ENCODE results near the gene METTL25.
"Not testable (repeated sequence)": the region's sequence is repeated elsewhere in the genome, so short reads cannot be mapped to it uniquely, and the experiment has no call there.

METTL25 gene

DNA sequence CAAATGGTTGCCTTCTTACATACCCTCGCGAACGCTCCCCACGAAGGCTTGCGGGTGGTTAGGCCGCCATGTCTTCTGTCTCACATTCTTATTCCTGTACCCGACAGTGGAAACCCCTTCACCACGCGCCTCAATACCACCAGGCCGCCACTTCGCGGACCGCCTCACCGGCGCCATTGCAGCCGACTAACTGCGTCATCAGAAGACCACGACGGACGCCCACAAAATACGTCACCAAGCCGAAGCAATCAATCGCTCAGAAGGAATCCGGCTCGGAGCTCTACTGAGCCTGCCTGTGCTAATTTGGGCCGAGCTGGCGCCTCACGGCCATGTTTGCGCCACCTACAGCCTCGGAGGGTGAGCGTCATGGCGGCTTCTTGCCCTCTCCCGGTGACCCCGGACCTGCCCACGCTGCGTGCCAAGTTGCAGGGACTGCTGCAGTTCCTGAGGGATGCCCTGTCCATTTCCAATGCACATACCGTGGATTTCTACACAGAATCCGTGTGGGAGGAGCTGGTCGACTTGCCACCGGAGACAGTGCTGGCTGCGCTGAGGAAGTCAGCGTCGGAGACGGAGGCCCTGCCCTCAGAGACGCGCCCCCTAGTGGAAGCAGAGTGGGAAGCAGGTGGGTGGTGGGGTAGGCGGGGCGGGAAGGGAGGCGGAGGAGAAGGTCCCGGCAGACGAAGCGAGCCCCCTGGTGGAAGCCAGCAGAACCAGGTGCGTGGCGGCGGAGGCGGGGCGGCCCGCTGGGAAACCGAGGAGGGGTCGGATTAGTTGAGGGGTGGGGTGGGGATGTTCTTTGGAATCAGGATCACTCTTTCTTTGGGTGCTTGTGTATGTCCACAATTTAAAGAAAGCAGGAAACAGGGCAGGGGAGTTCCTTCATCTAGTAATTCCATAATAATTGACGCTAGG, at the start of gene METTL25, which contains the start of gene CCDC59:
TSS of gene METTL25 (plus strand) at position 330 of the 915 bp plus-strand sequence. CDS start at position 367, 37 bp downstream.
TSS of gene CCDC59 (minus strand) at position 188 of the 915 bp plus-strand sequence. CDS start at position 177, 11 bp downstream.
- DNase-seq (ENCODE audit: low read depth, low spot score), result peak; percentile 99

GRCh38 chr12:82314406-82314892, 43.9 kb upstream of the METTL25 start:
- no peak for DNase-seq (ENCODE audit: low read depth, low spot score)

DNA sequence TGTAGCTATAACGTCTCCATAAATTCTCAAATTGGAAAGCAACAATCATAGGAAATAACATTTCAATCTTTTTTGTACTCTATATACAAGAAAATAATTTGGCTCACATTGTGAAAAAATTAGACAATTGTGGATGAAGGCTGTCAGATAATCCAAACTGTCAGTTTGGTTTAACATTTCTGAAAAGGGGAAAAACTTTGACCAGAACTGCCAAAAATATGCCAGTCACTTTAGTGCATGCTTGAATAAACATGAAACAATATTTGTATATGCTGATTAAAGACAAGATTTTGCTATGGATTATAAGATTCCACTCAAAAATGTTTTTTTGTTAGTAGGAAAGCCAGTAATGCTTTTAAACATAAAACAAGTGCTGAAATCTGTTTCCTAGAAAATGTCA, 39.1 kb upstream of the METTL25 start:
- DNase-seq (ENCODE audit: low read depth, low spot score), result no peak

GRCh38 chr12:82325540-82326336, 32.6 kb upstream of the METTL25 start:
- DNase-seq (ENCODE audit: low read depth, low spot score), result no peak

- DNase-seq (ENCODE audit: low read depth, low spot score), result no peak
Measured at GRCh38 chr12:82326905-82327503, 31.3 kb upstream of the METTL25 start.

DNA sequence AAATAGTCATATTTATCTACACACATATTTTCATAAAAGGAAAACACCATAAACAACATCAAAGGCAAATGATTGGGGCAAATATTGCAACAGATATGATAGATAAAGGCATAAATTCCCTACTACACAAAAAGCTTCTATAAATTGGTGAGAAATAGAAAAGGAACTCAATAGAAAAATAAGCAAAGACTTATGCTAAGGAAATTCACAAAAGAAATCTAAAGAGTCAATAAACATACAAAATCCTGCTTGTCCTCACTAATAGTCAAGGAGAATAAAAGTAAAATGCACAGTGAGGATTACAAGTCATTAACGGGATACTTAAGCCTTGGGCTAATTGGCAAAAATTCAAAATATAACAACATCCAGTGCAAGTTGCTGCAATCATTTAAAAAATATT, 30.5 kb upstream of the METTL25 start:
- no peak for DNase-seq (ENCODE audit: low read depth, low spot score)

DNA sequence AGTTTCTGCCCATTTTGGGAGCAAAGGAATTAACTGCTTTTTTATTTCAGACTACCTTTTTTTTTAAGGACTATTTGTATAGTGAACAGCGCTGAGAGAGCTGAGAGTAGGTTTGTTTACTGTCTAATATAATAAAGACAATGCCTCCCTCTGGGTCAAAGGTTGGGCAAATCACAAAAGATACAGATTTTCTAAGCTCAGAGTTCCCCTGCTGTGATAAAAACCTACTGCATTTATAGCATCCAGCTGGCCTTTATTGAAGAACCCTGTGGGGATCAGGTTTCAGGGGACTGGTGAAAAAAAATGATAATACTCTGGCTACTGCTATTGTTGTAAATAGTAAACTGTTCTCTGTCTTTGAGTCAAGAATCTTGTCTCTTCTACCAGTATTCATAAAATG, 28.8 kb upstream of the METTL25 start:
- no peak for DNase-seq (ENCODE audit: low read depth, low spot score)

GRCh38 chr12:82350161-82350560, 8.2 kb upstream of the METTL25 start:
- DNase-seq (ENCODE audit: low read depth, low spot score), result no peak

DNA sequence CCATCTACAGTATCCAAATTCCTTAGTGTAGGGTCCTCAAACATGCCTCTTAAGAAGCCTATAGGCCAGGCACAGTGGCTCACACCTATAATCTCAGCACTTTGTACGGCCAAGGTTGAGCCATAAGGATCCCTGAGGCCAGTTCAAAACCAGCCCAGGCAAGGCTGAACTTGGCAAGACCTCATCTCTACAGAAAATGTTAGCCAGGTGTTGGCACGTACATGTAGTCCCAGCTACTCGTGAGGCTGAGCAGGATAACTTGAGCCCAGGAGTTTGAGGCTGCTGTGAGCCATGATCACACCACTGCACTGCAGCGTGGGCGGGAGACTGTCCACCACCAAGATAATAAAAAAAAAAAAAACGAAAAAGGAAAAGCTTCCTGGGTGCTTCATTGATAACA, 6.9 kb upstream of the METTL25 start:
- no peak for DNase-seq (ENCODE audit: low read depth, low spot score)

DNA sequence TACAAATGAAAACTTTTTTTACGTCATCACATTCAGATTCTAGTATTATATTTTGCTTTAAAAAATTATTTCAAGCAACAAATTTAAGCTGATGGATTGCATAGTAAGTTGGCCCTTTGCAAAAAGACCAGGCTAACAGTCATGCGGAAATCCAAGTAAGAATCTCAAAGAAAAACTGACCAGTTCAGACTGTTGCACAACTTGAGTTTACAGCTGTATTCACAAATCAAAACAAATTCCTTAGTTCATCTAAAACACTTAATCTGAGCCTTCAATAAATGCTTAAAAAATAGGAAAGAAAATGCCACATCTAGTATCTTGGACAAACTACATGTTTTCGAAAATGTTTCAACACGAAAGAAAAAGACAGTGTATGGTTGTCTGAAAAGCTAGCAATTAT, 989 bp upstream of the METTL25 start:
- DNase-seq (ENCODE audit: low read depth, low spot score), result no peak

- no peak for DNase-seq (ENCODE audit: low read depth, low spot score)
Measured at GRCh38 chr12:82357845-82358199, 507 bp upstream of the METTL25 start.

DNA sequence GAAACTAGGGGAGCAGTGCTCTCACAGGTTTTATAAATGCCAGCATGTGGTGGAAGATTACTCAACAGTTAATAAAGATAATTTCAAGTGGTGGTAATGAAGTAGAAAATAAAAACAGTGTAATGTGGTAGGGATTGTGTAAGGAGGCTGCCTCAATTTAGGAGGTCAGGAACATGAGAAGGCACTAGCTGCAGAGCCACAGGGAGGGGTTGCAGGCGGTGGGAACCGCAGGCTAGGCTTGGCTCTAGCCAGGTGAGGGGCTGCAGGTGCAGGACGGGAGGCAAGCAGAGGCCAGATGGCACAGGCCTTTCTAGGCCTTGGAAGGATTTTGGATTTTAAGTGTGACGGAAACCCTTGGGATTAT, 768 bp downstream of the METTL25 start:
- no peak for DNase-seq (ENCODE audit: low read depth, low spot score)

DNA sequence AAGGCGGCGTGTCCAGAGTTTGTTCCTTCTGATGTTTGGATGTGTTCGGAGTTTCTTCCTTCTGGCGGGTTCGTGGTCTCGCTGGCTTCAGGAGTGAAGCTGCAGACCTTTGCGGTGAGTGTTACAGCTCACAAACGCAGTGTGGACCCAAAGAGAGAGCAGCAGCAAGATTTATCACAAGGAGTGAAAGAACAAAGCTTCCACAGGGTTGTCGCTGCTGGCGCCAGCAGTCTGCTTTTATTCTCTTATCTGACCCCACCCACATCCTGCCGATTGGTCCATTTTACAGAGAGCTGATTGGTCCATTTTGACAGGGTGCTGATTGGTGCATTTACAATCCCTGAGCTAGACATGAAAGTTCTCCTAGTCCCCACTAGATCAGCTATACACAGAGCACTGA, 2.5 kb downstream of the METTL25 start:
- DNase-seq (ENCODE audit: low read depth, low spot score), result not testable (repeated sequence)

GRCh38 chr12:82361461-82361915, 3.2 kb downstream of the METTL25 start:
- no peak for DNase-seq (ENCODE audit: low read depth, low spot score)

GRCh38 chr12:82363990-82364389, 5.7 kb downstream of the METTL25 start:
- DNase-seq (ENCODE audit: low read depth, low spot score), result no peak

GRCh38 chr12:82366197-82366596, 7.9 kb downstream of the METTL25 start:
- no peak for DNase-seq (ENCODE audit: low read depth, low spot score)

- DNase-seq (ENCODE audit: low read depth, low spot score), result no peak
Measured at GRCh38 chr12:82375201-82375600, 16.9 kb downstream of the METTL25 start.

DNA sequence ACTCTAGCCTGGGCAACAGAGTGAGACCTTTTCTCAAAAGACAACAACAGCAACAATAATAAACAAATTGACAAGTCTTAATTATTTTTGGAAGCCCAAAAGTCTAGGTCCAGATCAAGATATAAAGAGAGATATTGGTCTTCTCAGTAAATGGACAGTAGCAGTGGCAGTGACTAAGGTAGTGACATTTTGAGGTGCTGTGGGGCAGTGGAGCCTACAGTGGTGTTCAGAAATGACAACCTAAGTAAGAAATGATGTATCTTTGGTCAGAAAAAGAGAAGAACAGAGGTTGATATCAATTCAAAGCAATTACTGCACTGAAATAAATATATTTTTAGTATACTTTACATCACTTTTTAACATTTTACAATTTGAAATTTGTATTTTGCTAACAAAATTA, 20.7 kb downstream of the METTL25 start:
- DNase-seq (ENCODE audit: low read depth, low spot score), result no peak

DNA sequence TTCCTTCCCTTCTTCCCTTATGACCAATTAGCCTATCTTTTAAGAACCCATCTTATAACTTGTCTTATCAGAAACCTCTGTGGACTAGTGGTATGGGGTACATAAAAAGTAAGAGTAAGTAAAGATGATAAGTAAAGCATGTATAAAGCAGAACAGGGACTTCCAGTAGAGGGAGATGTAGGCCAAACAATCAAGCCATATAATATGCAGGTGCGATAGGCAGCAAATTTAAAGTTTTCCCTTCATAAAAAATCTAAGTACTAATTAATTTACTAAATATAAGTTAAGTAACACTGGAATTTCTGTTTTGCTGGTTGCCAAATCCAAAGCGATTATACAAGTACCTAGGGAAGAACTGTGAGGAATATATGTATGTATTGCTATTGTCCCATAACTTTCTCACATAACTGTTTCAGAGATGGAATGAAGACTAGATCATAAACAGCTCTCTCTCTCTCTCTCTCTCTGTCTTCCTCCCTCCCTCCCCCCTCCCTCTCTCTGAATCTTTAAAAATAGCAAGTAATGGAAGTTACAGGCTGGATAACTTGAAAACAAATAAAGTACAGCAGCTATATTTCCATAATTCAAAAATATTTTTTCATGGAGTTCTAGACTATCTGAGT, 25.7 kb downstream of the METTL25 start:
- no peak for DNase-seq (ENCODE audit: low read depth, low spot score)

GRCh38 chr12:82398879-82399278, 40.5 kb downstream of the METTL25 start:
- DNase-seq (ENCODE audit: low read depth, low spot score), result no peak

DNA sequence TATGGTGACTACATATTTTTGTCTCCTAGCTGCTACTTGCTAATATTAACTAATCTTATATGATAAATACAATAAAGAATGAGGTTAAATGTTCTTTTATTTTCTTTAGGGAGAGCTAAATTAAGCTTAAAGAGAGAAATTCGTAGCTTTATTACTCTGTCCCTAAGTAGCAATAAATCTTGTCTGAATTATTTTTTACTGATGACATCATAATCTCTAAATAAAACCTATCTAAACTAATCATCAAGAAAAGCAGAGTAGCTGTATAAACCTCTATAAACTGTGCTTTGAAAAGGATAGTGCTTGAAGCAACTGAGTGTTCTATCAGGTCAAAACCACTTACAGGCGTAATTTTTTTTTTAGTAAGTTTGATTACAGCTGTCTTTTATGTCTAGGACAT, 42.5 kb downstream of the METTL25 start:
- DNase-seq (ENCODE audit: low read depth, low spot score), result no peak

- no peak for DNase-seq (ENCODE audit: low read depth, low spot score)
Measured at GRCh38 chr12:82406651-82407050, 48.3 kb downstream of the METTL25 start.
